ENCODE results near the gene OLFML1.

The OLFML1 gene

GRCh38 chr11:7501251-7501650, 15.9 kb downstream of the OLFML1 start:
- ATAC-seq (ENCODE audit: low read depth) = no peak
- Histone ChIP-seq H3K4me3 (ENCODE audit: severe bottlenecking) (no peak overlapping the region), H3K9me3 (ENCODE audit: severe bottlenecking) (no peaks in the 10 kb centered on the region), H3K36me3 (ENCODE audit: low read depth) (no peaks in the 10 kb centered on the region), H3K27me3 (ENCODE audit: insufficient read depth, poor library complexity, severe bottlenecking) (no peaks in the 10 kb centered on the region), H3K27ac (ENCODE audit: poor library complexity, severe bottlenecking) (no peak overlapping the region), H3K4me1 (ENCODE audit: insufficient read depth, poor library complexity, severe bottlenecking) (no peaks in the 10 kb centered on the region)
- no peak for DNase-seq (ENCODE audit: low spot score)
- no peak for TF ChIP-seq CTCF (IDR thresholded peaks at IDR 0.05; ENCODE audit: poor library complexity, severe bottlenecking)

- no peak for ATAC-seq (ENCODE audit: low read depth)
- no peak for DNase-seq (ENCODE audit: low spot score)
- H3K27ac ChIP-seq (ENCODE audit: poor library complexity, severe bottlenecking) = no peak overlapping the region
- H3K9me3 ChIP-seq (ENCODE audit: severe bottlenecking) = no peaks in the 10 kb centered on the region
- no peaks in the 10 kb centered on the region for H3K36me3 ChIP-seq (ENCODE audit: low read depth)
- H3K4me3 ChIP-seq (ENCODE audit: severe bottlenecking) = no peak overlapping the region
- no peaks in the 10 kb centered on the region for H3K4me1 ChIP-seq (ENCODE audit: insufficient read depth, poor library complexity, severe bottlenecking)
- H3K27me3 ChIP-seq (ENCODE audit: insufficient read depth, poor library complexity, severe bottlenecking) = no peaks in the 10 kb centered on the region
- TF ChIP-seq CTCF (IDR thresholded peaks at IDR 0.05; ENCODE audit: poor library complexity, severe bottlenecking) = no peak
These were observed 16.6 kb downstream of the OLFML1 start for GRCh38 chr11:7501894-7502293.

- no peaks in the 10 kb centered on the region for H3K9me3 ChIP-seq (ENCODE audit: severe bottlenecking)
- H3K27me3 ChIP-seq (ENCODE audit: insufficient read depth, poor library complexity, severe bottlenecking) = no peaks in the 10 kb centered on the region
- ATAC-seq (ENCODE audit: low read depth) (no peak), DNase-seq (ENCODE audit: low spot score) (no peak)
- no peak overlapping the region for H3K4me3 ChIP-seq (ENCODE audit: severe bottlenecking)
- no peak for TF ChIP-seq CTCF (IDR thresholded peaks at IDR 0.05; ENCODE audit: poor library complexity, severe bottlenecking)
- H3K36me3 ChIP-seq (ENCODE audit: low read depth) = no peaks in the 10 kb centered on the region
- H3K4me1 ChIP-seq (ENCODE audit: insufficient read depth, poor library complexity, severe bottlenecking) = no peaks in the 10 kb centered on the region
- no peak overlapping the region for H3K27ac ChIP-seq (ENCODE audit: poor library complexity, severe bottlenecking)
These were observed 20.9 kb downstream of the OLFML1 start for GRCh38 chr11:7506243-7506642.

- Histone ChIP-seq H3K27me3 (ENCODE audit: insufficient read depth, poor library complexity, severe bottlenecking) (no peaks in the 10 kb centered on the region), H3K27ac (ENCODE audit: poor library complexity, severe bottlenecking) (no peak overlapping the region), H3K4me3 (ENCODE audit: severe bottlenecking) (no peak overlapping the region), H3K4me1 (ENCODE audit: insufficient read depth, poor library complexity, severe bottlenecking) (no peaks in the 10 kb centered on the region), H3K36me3 (ENCODE audit: low read depth) (no peaks in the 10 kb centered on the region), H3K9me3 (ENCODE audit: severe bottlenecking) (no peaks in the 10 kb centered on the region)
- DNase-seq (ENCODE audit: low spot score) (no peak), ATAC-seq (ENCODE audit: low read depth) (no peak)
- TF ChIP-seq CTCF (IDR thresholded peaks at IDR 0.05; ENCODE audit: poor library complexity, severe bottlenecking) = no peak
These were observed 22.8 kb downstream of the OLFML1 start for GRCh38 chr11:7508087-7508486.

GRCh38 chr11:7509966-7510365, 24.7 kb downstream of the OLFML1 start:
- no peak overlapping the region for H3K4me3 ChIP-seq (ENCODE audit: severe bottlenecking)
- H3K27me3 ChIP-seq (ENCODE audit: insufficient read depth, poor library complexity, severe bottlenecking) = peaks cover 11% of the 10 kb centered on the region
- H3K4me1 ChIP-seq (ENCODE audit: insufficient read depth, poor library complexity, severe bottlenecking) = no peaks in the 10 kb centered on the region
- DNase-seq (ENCODE audit: low spot score) (no peak), ATAC-seq (ENCODE audit: low read depth) (no peak)
- H3K9me3 ChIP-seq (ENCODE audit: severe bottlenecking) = no peaks in the 10 kb centered on the region
- H3K36me3 ChIP-seq (ENCODE audit: low read depth) = no peaks in the 10 kb centered on the region
- no peak for TF ChIP-seq CTCF (IDR thresholded peaks at IDR 0.05; ENCODE audit: poor library complexity, severe bottlenecking)
- H3K27ac ChIP-seq (ENCODE audit: poor library complexity, severe bottlenecking) = no peak overlapping the region

Data from RWPE2 (cell line).